Posterior cingulate gyrus (tissue), 11 donors: Measurements from ENCODE around the gene HMG20B.
"Not testable (repeated sequence)": the region's sequence is repeated elsewhere in the genome, so short reads cannot be mapped to it uniquely, and the experiment has no call there.

Source experiments
- DNase-seq, 10 donors: peaks; one replicate each; pipeline versions ENCODE4 v3.0.0 to v3.0.0-alpha.2; 2020 to 2021; ENCODE audit warnings: mixed read lengths in 3 of 10
- intact Hi-C: fragments of 100-400 bp; cut with DNase I; formaldehyde crosslinking; loops from one replicate; pipeline ENCODE4 v1.15.1; 2023

The HMG20B gene

GRCh38 chr19:3554254-3555083 is 18.3 kb upstream of the HMG20B start:
- DNase-seq = no peak
- intact Hi-C loops = loop anchor here (10.0 kb wide), 1 partner anchor 160 kb away; no protein-coding TSS in a partner anchor

- intact Hi-C loops = loop anchor here (10.0 kb wide), 1 partner anchor 159 kb away; no protein-coding TSS in a partner anchor
- DNase-seq = peak in 1 of 10 donors; percentile 73
Measured at GRCh38 chr19:3555653-3556422, 16.9 kb upstream of the HMG20B start.

GRCh38 chr19:3556423-3556977 is 16.2 kb upstream of the HMG20B start:
- intact Hi-C loops = loop anchor here (10.0 kb wide), 1 partner anchor 158 kb away; no protein-coding TSS in a partner anchor
- DNase-seq = peak in 2 of 10 donors; percentile 68 to 74

- DNase-seq = peak in 3 of 10 donors; percentile 75 to 82 (median 81)
- intact Hi-C loops = loop anchor here (1.0 to 10.0 kb wide), 2 partner anchors 15 to 158 kb away; partner anchors contain the start of gene HMG20B
Measured at GRCh38 chr19:3556978-3557460, 15.7 kb upstream of the HMG20B start.

GRCh38 chr19:3557461-3558248 is 15.1 kb upstream of the HMG20B start, which contains the start of gene MFSD12:
Gene MFSD12, minus strand, starts transcription at chr19:3557586. Its CDS starts 183 bp downstream, at chr19:3557403.
- intact Hi-C loops = loop anchor here (1.0 to 10.0 kb wide), 2 partner anchors 15 to 157 kb away; partner anchors contain the start of gene HMG20B
- peak; percentile 90 to 99 (median 94) for DNase-seq

- no peak for DNase-seq
- intact Hi-C loops = no loop called here
Measured at GRCh38 chr19:3563709-3564524, 8.8 kb upstream of the HMG20B start.

- DNase-seq = no peak
- intact Hi-C loops = no loop called here
Measured at GRCh38 chr19:3565139-3565538, 7.6 kb upstream of the HMG20B start.

GRCh38 chr19:3570042-3570441 is 2.7 kb upstream of the HMG20B start:
- intact Hi-C loops, DNase-seq: not testable (repeated sequence)

GRCh38 chr19:3570606-3571011 is 2.1 kb upstream of the HMG20B start:
- intact Hi-C loops = no loop called here
- peak in 4 of 10 donors; percentile 51 to 94 (median 61) for DNase-seq

- intact Hi-C loops = loop anchor here (1.0 kb wide), 1 partner anchor 15 kb away; the partner anchor contains the start of gene MFSD12
- peak; percentile 99 to 100 (median 100) for DNase-seq
Measured at GRCh38 chr19:3572132-3572854, 451 bp upstream of the HMG20B start.

- no peak for DNase-seq
- intact Hi-C loops = no loop called here
Measured at GRCh38 chr19:3573162-3573857, 566 bp downstream of the HMG20B start.

- DNase-seq = peak in 8 of 10 donors; percentile 40 to 96 (median 63)
- intact Hi-C loops = no loop called here
Measured at GRCh38 chr19:3573858-3574637, 1.3 kb downstream of the HMG20B start.

GRCh38 chr19:3575260-3575741 is 2.6 kb downstream of the HMG20B start:
- intact Hi-C loops = no loop called here
- DNase-seq = peak in 6 of 10 donors; percentile 44 to 94 (median 62)

GRCh38 chr19:3575949-3576673 is 3.4 kb downstream of the HMG20B start:
- DNase-seq = peak in 1 of 10 donors; percentile 55
- intact Hi-C loops = no loop called here

GRCh38 chr19:3576696-3577443 is 4.1 kb downstream of the HMG20B start:
- intact Hi-C loops = no loop called here

More at GRCh38 chr19:3576696-3577443, 4.1 kb downstream of the HMG20B start:
- DNase-seq = peak; percentile 45 to 97 (median 67)
